Jurkat, Clone E6-1 (cell line): Measurements from ENCODE around the gene IFT57.

Experiments
- DNase-seq: peaks from one replicate; pipeline ENCODE4 v3.0.0-alpha.2; 2011; ENCODE audit warnings: low read depth, low spot score
- H3K4me3 ChIP-seq: 2 replicates; pipeline ENCODE4 v1.5.1; 2011; ENCODE audit warnings: mild to moderate bottlenecking, low read length, control low read depth, moderate library complexity

The IFT57 gene

DNA sequence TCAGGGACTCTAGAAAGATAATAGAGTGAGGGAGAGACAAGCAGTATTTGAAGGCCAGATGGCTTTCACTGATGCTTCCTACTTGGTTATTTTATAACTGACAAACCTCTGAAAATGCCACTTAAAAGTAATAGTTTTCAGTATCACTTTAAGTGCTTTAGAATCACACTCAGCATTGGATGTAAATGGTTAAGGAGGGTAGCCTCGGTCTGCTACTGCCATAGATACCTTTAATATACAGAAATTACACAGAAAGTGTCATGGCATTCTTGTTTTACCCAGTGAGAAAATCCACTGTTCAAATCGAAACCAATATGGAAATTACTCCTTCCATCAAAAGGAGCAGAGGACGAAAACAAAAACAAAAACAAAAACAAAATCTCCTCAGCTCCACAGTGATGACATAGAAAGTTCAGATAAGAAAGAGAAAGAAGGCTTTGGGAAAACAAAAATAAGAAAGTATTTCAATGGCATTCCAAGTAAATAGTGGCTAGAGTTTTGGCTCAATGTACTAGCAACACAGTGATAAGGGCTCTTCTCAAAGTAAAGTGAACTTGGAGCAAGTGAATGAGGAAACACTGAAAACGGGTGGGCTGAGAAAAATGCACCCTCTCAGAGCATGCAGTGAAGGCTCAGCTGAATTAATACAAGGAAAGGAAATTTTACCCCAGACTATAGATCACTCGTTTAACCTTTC, 88.2 kb downstream of the IFT57 start:
- peak; percentile 67 for DNase-seq
- peak overlapping the region; percentile 1 for H3K4me3 ChIP-seq

DNA sequence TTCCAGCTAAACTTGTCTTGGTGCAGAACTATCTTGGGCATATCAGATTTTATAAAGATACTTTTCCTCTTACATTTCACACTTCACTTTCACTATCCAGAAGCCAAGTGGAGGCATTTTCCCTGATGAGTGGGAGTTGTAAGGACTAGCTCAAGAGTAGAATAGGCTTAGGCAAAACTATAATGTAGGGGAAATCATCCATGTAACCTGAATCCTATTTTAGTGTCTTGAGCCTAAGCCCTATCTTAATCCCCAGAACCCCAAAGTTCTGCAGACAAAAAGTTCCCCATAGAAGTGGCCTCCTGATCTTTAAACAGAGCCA, 89.2 kb downstream of the IFT57 start:
- DNase-seq: no peak
- H3K4me3 ChIP-seq: no peak overlapping the region; the same call in 1 of the 2 replicates

DNA sequence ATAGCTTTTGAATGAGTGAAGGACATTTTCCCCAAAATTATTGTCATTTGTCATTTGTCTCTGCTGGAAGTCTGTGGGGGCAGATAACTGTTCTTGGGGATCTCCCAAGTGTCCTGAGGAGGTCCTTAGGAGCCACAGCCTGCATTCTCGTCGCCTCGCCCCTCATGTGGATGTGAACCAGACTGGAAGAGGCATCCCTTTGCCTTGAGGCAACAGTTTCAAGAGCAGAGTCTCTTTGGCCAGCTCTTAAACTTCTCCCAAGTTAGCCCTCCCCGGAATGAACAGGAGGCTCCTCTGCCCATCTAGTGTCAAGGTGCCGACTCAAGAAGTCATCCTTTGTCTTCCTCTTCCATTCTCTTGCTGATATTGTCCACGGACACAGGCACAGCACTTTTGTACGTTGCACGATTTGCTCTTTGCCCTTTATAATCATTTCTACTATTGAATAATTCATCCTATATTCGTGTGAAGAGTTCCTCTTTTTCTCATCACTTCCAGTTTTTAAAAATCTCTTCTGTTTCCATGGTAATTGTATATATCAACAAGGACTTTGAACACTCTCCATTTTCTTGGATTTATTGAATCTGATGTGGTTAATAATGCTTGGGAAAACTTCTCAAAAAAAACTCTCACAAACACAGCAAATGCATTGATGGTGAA, 90.6 kb downstream of the IFT57 start:
- H3K4me3 ChIP-seq: no peak overlapping the region
- DNase-seq: no peak

DNA sequence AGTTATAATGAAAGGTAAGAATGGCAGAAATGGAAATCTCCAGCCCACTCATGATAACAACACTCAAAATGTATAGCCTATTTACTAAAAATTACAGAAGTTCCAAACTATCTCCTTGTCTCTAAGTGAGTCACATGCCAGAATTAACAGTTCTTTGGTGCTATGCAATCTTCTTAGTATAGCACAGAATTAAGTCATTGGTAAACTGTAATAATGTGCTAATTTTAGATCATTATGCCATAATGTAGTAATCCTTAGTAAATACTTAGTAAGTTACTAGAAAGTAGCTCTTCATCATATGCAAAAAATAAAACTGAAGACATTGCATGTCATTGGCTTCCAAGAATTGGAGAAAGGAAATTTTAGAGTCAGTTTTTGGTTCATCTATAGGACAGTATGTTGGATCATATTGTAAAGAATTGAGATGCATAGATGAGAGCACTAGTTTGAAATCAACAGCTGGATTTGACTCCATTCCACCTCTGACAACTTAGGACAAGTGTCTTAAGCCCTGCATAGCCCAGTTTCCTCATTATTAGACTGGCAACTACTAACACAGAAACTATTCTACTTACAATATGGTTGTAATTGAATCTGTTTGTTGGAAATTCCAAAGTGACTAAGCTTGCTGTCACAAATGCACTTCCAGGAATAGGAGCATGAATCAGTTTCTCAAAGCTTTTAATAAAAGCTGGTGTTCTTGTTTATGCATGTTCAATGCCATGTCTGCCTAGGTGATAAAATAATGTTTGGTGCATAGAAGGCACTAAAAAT, 91.3 kb downstream of the IFT57 start:
- H3K4me3 ChIP-seq: no peak overlapping the region
- DNase-seq: no peak

DNA sequence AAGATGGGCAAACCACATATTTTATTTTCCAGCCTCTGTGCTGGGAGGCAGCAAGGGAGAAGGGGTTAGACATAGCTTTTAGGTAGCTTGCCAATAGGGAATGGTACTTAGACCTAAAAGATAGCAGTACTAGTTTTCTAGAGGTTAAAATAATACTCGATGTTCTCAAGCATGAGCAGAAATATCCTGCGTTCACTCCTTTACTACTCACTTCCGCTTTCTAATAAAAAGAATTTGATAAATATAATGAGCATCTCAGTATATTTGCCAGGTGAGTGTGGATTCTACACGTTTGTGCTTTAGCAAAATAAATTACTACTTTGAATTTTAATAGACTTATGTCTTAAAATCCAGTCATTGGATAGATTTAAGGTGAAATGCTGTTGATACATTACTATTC, 92.0 kb downstream of the IFT57 start:
- no peak overlapping the region for H3K4me3 ChIP-seq
- DNase-seq: no peak

DNA sequence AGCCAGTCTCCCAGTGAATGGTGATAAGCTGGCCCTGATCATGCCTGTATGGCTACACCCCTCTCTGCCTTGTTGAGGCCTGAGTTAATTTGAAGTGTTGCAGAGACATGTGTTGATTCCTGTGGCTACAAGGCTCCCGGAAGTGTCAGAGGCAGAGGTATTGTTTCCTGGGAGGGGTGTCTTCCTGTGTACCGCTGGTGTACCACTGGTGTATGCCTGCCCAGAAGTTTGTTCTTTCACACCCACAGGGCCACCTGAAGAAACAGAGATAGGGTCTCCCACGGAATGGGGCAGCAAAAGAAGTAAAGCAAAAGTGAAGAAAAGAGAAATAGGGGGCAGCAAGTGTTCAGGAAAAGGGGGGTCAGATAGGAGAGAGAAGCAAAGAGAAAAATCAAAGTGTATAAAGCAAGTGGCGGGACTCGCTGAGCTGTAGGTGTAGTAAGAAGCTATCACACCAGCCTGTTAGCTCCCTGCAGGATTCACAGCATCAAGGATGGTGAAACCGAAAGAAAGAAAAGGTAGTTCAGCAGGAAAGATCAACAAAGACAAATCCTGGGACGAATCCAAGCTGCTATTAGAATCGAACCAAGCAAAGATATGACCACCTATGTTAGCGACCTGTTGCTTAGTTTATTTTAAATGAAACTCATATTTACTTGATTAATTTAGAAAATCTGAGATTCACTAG, 94.8 kb downstream of the IFT57 start:
- peak; percentile 92 for DNase-seq
- H3K4me3 ChIP-seq: peak overlapping the region; percentile 41

DNA sequence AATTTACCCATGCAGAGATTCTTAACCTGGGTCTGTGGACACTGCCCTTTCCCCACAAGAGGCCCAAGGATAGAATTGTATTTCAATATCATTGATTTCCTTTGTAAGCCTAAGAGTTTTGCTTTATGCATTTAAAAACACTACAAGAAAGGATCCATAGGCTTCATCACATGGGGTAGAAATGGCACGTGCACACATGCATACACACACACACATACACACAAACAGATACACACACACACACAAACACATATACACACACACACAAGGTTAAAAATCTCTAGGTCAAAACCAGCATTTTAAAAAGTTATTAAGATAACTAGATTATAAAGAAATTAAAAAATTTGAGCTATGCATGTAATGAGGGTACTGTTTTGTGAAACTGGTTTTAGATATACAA, 95.9 kb downstream of the IFT57 start:
- no peak for DNase-seq
- H3K4me3 ChIP-seq: peak overlapping the region; percentile 76

DNA sequence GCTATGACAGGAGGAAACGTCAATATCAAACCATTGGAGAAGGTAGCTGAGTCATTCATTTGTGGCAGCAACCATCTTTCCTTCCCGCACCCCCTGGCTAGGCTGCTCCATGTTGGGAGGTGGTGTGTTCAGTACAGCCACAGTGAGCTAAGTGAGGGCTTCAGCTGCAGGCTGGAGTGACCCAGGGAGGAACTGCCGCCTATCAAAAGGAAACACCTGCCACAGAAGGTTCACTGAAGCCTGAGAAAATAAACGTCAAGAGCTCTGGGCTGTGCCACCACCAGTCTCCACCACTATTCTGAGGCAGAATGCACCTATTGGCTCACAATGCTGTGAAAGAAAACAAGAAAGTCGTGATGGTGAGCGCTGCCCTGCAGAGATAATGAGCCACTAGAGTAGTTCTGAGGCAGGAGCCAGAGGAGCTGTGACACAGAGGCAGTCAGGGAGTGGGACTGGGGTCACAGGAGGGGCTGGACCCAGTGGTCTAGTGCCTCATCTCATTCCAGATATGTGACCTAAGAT, 96.6 kb downstream of the IFT57 start:
- peak overlapping the region; percentile 76 for H3K4me3 ChIP-seq
- peak; percentile 98 for DNase-seq

DNA sequence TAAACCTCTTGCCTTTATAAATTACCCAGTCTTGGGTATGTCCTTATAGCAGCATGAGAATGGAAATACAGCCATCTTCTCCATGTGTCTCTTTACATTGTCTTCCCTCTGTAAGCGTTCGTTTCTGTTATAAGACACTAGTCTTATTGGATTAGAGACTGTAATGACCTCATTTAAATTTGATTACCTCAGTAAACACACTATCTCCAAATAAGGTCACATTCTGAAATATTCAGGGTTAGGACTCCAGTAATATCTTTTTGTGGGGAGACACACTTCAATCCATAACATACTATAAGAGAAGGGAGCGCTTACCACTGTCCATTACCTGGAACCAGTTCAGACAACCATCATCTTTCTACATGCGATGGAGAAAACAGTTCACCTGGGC, 97.1 kb downstream of the IFT57 start:
- DNase-seq: peak; percentile 51
- peak overlapping the region; percentile 76 for H3K4me3 ChIP-seq

DNA sequence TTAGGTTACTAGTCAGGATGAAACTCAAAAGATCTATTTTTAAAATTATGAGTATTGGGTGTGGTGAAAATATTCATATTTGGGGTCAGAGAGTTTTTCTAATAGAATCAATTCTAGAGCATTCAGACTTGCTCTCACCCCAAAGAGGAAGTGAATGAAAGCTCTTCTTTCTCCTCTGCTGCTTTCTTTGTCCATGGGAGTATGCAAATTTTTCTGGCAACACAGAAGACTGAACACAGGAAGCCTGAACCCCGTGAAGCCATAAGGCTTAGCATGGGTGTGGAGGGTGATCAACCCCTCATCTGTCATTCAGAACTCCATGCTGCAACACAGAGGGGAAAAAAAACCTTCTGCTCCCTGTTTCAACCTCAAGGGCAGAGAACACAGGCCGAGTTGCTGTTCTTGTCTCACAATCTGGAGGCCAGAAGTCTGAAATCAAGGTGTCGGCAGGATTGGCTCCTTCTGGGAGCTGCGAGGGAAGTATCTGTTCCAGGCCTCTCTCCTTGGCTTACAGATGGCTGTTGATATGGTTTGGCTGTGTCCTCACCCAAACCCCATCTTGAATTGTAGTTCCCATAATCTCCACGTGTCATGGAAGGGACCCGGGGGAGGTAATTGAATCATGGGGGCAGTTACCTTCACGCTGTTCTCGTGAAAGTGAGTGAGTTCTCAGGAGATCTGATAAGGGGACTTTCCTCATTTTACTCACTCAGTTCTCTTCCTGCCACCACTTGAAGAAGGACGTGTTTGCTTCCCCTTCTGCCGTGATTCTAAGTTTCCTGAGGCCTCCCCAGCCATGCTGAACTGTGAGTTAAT, 97.7 kb downstream of the IFT57 start:
- peak; percentile 87 for DNase-seq
- peak overlapping the region; percentile 76 for H3K4me3 ChIP-seq

DNA sequence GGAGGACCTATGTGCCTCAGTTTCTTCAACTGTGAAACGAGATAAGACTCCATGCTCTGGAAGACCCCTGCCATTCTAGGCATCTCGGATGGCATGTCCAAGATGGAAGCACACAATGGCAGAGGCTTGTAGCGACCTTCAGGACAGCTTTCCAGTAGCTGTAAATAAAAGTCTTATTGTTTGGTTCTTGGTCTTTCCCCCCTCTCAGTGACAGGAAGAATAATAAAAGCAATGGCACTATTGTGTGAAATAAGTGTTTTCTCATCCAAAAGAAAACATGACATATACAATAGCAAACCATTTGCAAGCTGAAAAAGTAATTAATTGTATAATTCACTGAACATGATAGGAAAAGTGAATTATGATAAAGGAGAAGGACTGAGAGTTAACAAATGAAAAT, 98.9 kb downstream of the IFT57 start:
- no peak overlapping the region for H3K4me3 ChIP-seq
- DNase-seq: no peak

DNA sequence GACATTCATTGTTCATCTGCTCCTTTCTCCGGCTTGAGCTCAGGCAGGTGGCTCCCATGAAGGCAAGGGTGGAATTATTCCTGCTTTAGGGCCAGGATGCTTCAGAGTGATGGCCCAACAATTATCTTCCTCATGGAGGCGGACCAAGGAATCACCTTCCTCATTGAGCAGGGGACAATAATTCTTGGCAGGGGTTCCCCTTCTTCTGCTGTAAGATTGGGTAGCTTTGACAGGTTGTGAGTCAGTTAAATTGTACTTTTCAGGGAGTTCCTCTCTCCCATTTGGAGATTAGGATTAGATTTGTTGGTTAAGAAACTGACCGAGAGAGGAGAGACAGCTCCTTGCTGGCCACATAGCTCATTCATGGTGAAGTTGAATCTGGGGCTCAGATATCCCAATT, 99.9 kb downstream of the IFT57 start:
- H3K4me3 ChIP-seq: no peak overlapping the region
- no peak for DNase-seq

DNA sequence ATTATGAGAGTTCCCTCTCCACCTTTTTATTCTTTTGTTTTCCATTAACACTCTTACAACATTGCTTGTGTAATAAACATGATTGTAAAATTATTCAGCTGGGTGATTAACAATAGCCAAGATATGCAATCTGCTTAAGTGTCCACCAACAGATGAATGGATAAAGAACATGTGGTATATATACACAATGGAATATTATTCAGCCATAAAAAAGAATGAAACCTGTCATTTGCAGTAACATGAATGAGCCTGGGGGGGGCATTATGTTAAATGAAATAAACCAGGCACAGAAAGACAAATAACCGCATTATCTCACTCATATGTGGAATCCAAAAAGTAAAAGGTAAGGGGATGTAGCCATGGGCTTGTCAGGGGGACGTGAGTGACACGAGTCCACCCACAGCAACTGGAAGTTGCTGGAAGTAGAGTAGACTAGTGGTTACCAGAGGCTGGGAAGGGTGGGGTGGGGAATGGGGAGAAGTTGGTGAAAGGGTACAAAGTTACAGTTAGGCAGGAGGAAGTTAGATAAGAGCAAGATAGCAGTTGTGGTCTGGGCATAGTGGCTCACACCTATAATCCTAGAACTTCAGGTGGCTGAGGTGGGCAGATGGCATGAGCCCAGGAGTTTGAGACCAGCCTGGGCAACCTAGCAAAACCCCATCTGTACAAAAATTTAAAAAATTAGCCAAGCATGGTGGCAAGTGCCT, 102.7 kb downstream of the IFT57 start:
- DNase-seq: peak; percentile 93
- H3K4me3 ChIP-seq: no peak overlapping the region

DNA sequence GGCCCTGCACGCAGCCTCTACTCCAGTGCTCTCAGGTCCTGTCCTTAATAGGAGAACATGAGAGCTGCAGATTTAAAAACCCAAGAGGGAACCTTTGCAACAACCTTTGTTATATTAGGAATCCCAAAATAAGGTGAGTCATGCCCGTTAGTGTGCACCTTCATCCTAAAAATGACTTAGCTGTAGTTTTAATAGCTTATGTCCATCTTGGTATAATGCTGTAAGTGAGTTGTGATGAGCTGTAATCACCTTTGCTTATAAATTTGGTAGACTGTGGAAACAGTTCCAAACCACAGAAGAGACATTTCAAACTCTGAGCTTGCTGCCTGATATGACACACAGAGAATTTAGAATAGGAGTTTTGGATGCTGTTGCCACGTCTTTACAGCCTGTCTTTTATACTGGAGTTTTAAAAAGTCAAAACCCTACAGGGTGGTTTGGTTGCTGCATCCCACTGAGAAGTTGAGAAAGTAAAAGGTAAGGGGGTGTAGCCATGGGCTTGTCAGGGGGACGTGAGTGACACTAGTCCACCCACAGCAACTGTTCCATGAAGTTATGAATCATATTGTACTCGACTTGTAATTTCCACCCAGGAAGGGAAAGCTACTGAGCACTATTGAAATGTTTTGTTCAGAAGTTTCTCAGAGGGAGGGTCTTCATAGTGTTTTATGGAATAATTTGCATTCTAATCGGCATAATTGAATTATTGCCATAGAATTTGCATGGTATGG, 104.0 kb downstream of the IFT57 start:
- H3K4me3 ChIP-seq: no peak overlapping the region
- DNase-seq: no peak

DNA sequence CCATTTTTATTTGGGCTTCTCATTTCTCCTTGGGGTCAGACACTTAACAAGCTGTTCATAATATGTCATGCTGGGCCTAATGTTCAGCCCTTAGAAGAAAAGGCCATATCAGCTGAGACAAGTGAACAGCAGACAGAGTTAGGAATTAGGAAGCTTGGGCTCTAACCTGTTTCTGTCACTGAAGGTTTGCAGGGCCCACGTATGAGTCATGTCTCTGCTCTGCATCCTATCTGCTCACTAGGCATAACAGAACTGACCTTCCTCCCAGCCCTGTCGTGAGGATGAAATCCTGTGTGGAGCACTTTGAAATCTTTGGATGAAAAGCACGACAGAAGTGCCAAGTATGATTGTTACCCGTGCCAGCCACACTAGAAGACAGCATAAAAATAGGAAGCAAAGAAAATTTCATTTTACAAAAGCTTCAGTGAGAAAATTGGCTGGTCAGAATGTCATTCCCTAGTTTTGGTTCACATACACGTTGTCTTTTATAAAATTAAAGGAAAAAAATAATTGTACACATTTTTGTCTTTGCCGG, 104.9 kb downstream of the IFT57 start:
- no peak overlapping the region for H3K4me3 ChIP-seq
- DNase-seq: no peak

DNA sequence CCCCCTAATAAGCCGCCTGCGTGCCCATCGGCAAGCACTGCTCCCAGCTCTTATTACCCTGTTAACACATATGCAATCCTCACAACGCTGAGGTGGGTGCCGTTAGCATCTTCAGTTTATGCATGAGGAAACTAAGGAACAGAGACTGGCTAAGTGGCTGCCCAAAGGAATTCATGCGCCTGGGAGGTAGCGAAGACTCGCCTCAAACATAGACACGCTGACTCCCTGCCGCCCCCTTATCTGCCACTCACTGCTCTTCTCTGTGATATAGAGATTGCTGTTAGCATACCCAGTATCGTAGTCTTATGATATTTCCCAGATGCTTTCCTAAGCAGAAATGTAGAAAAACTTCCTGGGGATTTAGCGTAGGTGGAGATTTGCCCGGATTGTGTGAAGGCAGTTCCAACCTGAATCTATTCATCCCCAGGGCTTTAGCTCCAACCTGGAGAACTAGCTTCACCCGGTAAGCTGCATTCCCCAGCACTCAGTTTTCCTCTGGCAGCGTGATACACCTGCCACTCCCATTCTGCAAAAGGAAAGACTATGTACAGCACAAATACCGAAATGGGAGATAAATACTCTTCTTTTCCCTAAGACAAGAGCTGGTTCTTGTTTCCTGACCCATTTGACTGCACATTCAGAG, 107.7 kb downstream of the IFT57 start:
- no peak overlapping the region for H3K4me3 ChIP-seq
- DNase-seq: no peak

DNA sequence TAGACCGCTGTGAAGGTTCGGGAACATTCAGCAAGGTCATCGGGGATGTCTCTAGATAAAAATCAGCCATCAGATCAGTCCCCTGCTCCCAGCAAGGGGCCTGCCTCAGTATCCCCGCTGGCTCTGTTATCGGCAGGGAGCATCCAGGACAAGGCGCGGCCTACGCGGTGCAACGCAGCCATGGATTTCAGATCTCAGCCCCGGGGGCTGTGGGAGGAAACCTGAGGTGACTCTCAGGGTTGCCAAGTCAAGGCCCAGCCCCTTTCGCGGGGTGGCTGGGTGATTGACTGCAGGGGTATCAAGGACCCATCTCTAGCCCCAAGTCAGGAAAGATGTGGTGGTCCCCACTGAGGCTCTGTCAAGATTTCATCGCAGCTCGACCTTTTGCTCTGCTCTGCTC, 108.2 kb downstream of the IFT57 start:
- DNase-seq: no peak
- no peak overlapping the region for H3K4me3 ChIP-seq
